NT2/D1 (cell line): ENCODE data around the gene NT5C3B.

ENCODE experiments used
- SUZ12 ChIP-seq: IDR thresholded peaks from 2 replicates; pipeline ENCODE4 v1.6.1; 2011; ENCODE audit not compliant: insufficient read length, insufficient read depth; ENCODE audit errors: extremely low read depth
- YY1 ChIP-seq: IDR thresholded peaks from 2 replicates; pipeline ENCODE4 v1.6.1; 2011; ENCODE audit not compliant: insufficient read length, insufficient read depth

DNA sequence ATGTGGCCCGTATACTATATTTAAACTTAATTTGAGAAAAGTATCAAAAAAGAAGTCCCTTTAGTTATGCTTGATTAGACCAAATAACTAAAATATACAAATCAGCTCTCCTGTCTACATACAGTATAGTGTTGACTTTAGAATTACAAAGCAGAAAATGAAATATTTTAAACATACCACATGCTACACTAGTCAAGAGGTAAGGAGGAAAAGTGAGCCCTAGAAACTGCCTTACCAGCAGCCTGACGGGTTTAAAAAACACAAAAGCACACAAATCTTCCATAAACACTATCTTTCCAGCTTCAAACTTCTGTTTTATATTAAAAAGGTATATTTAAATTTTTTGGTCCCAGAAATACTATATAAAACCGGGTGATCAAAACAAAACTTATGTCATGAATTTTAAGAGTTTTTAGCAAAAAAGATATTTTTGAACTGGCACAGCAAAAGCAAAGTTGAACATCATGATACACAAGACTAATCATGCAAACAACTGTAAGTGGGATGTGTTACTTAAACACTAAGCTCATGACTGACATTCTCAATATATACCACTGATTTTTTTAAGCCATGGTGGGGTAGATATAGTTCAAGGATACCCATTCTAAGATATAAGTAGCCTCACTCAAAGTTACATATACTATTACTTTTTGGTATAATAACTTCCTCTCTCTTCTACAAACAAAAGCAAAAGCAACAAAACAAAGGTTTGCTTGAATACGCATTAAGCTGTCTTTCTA, 13.4 kb upstream of the NT5C3B start:
- TF ChIP-seq SUZ12 (no peak), YY1 (no peak)
